Peyer's patch (tissue), 4 donors: ENCODE data around the gene FUS.

Experiments used
- CTCF ChIP-seq, 6 experiments: fragments of 450-650 bp in 4 of 6; fragments of 200-600 bp in 2 of 6; sonication (generic) in 1 of 6; IDR thresholded peaks; one replicate each; pipeline ENCODE4 v1.5.1; 2017 to 2019; ENCODE audit warnings: antibody characterized with exemption in 6 of 6, mild to moderate bottlenecking in 3 of 6, moderate library complexity in 1 of 6
- POLR2A ChIP-seq, 2 donors: fragments of 450-650 bp; IDR thresholded peaks; one replicate each; pipeline ENCODE4 v1.5.1; 2017; ENCODE audit warnings: antibody characterized with exemption in 2 of 2, mild to moderate bottlenecking in 2 of 2, moderate library complexity in 2 of 2

- no peak for TF ChIP-seq CTCF (IDR thresholded peaks at IDR 0.05)
- no peak for TF ChIP-seq POLR2A (IDR thresholded peaks at IDR 0.05)
These were observed 3.8 kb downstream of the FUS start for GRCh38 chr16:31183432-31184428.
